Osteocyte (in vitro differentiated cells): ENCODE measurements around the gene RSPH6A. TPM values are rescaled to one million over a fixed set of nuclear protein-coding genes. Genes with fewer than 3 reads are reported as not detected.
A peak's percentile ranks its signal among the peaks of the same experiment; 100 is the strongest.

ENCODE experiments used
- DNase-seq: peaks from one replicate; pipeline ENCODE4 v3.0.0; 2021; ENCODE audit warnings: mixed read lengths; ENCODE audit not compliant: unreplicated experiment; ENCODE audit errors: extremely low spot score
- H3K27ac Mint-ChIP-seq: one replicate; pipeline ENCODE4 v1.8.0; 2021; ENCODE audit warnings: mild to moderate bottlenecking, mixed read lengths; ENCODE audit not compliant: unreplicated experiment
- H3K27me3 Mint-ChIP-seq: one replicate; pipeline ENCODE4 v1.8.0; 2021; ENCODE audit warnings: mixed read lengths; ENCODE audit not compliant: unreplicated experiment
- H3K36me3 Mint-ChIP-seq: one replicate; pipeline ENCODE4 v1.8.0; 2021; ENCODE audit warnings: mixed read lengths; ENCODE audit not compliant: unreplicated experiment
- H3K4me1 Mint-ChIP-seq: one replicate; pipeline ENCODE4 v1.8.0; 2021; ENCODE audit warnings: mixed read lengths; ENCODE audit not compliant: unreplicated experiment
- H3K4me3 Mint-ChIP-seq: one replicate; pipeline ENCODE4 v1.8.0; 2021; ENCODE audit warnings: mild to moderate bottlenecking, moderate library complexity, mixed read lengths; ENCODE audit not compliant: unreplicated experiment
- H3K9me3 Mint-ChIP-seq: one replicate; pipeline ENCODE4 v1.8.0; 2021; ENCODE audit warnings: mixed read lengths; ENCODE audit not compliant: unreplicated experiment
- total RNA-seq: library from RNA; stranded (reverse); gene quantifications from 2 replicates; pipeline ENCODE4 v1.2.1, GENCODE V29; 2021
- TF ChIP-seq, protein P1 (sequence below): fragments of 200-600 bp; sonication (generic); IDR thresholded peaks from 2 replicates; pipeline ENCODE4 v1.5.0; 2021; ENCODE audit warnings: antibody characterized with exemption, mild to moderate bottlenecking, moderate library complexity

RSPH6A gene
- total RNA-seq, 1 donor from 2014 or later: 0.30 TPM

DNA sequence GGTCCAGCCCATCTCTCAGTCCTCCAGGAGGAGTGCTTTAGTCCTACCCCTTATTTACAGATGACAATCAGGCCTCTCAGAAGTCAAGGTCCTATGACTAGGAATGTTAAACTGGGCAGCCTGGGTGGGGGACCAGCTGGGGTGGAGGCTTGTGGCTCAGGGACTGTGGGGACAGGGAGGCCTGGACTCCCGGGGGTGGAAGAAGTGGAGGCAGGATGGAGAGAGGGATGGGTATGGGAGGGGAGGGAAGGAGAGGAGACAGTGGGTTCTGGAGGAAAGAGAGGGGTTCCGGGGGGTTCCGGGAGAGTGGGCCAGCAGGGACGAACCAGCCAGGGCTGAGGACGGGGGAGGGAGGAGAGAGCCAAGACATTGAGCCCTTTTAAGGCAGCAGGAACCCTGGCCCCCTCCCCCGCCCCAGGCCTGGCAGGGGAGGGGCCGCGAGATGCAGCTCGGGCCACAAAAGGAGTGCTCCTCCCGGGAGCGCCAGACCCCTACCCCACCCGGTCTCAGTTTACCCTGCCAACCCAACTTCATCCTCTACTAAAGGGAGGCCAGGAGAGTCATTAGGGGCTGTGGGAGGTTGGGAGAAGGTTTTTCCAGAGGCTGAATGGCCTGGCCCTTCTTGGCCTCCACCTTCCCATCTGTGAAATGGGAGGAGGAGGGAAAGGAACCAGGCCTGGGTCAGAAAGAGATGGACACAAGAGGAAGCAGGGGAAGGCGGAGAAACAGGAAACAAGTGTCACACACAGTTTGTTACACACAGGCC is 34.5 kb downstream of the RSPH6A start:
- H3K36me3 Mint-ChIP-seq: peaks cover 22% of the 10 kb centered on the region
- H3K9me3 Mint-ChIP-seq: no peaks in the 10 kb centered on the region
- peak overlapping the region; percentile 66 for H3K27ac Mint-ChIP-seq
- H3K27me3 Mint-ChIP-seq: no peaks in the 10 kb centered on the region
- TF ChIP-seq, protein P1, sequence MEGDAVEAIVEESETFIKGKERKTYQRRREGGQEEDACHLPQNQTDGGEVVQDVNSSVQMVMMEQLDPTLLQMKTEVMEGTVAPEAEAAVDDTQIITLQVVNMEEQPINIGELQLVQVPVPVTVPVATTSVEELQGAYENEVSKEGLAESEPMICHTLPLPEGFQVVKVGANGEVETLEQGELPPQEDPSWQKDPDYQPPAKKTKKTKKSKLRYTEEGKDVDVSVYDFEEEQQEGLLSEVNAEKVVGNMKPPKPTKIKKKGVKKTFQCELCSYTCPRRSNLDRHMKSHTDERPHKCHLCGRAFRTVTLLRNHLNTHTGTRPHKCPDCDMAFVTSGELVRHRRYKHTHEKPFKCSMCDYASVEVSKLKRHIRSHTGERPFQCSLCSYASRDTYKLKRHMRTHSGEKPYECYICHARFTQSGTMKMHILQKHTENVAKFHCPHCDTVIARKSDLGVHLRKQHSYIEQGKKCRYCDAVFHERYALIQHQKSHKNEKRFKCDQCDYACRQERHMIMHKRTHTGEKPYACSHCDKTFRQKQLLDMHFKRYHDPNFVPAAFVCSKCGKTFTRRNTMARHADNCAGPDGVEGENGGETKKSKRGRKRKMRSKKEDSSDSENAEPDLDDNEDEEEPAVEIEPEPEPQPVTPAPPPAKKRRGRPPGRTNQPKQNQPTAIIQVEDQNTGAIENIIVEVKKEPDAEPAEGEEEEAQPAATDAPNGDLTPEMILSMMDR: no peak
- H3K4me3 Mint-ChIP-seq: peak overlapping the region; percentile 52
- DNase-seq: no peak
- H3K4me1 Mint-ChIP-seq: peaks cover 35% of the 10 kb centered on the region

DNA sequence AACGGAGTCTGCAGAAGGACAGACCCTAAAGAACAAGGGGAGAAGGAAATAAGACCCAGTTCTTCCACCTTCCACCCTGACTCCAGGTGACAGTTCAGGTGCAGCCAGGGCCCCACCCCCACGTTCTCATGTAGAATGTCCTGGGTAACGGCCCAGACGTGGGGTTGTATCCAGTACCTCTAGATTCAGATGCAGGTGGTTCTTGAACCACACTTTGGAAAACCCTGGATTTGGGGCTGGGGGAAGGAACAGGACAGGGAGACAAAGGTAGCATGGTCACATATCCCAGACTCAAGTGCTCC is 35.0 kb downstream of the RSPH6A start:
- H3K36me3 Mint-ChIP-seq: peaks cover 22% of the 10 kb centered on the region
- no peaks in the 10 kb centered on the region for H3K9me3 Mint-ChIP-seq
- no peak overlapping the region for H3K27ac Mint-ChIP-seq
- TF ChIP-seq, protein P1: no peak
- no peaks in the 10 kb centered on the region for H3K27me3 Mint-ChIP-seq
- no peak overlapping the region for H3K4me3 Mint-ChIP-seq
- no peak for DNase-seq
- peaks cover 35% of the 10 kb centered on the region for H3K4me1 Mint-ChIP-seq

DNA sequence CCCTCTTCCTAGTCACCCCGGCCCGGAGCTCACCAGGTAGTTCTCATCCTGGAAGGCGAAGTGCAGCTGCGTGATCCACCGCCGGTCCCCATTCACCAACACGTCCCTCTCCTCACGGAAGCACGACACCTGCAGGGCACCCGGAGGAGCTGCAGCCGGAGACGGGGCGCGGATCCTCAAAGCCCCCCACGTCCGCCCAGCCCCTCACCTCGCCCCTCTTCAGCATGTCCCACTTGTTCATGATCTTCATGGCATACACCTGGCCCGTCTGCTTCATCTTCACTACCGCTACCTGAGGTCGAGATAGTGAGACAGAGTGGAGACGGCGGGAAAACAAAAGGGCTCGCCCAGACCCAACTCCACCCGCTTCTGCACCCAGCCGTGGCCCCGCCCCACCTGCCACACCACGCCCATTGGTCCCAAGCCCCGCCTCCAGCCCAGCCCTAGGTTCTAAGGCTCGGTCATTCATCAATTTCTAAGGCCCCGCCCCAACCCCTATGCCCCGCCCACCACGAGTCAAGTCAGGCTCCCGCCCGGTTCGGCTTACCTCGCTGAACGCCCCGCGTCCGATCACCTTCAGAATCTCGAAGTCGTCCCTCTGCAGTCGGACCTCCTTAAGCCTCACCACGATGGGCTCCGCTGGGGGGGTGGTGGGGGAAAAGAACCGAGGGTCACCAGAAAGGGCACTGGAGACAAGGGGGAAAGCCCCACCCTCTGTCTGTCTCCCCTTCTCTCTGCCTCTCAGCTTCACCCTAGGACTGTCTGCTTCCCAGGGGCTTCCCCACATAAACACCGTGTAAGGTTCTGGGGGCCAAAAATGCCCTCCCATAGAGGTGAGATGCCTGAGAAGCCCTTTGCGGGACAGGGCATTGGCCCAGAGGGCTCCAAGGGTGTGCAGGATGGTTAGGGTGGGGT is 35.6 kb downstream of the RSPH6A start:
- H3K36me3 Mint-ChIP-seq: peaks cover 27% of the 10 kb centered on the region
- no peak overlapping the region for H3K4me3 Mint-ChIP-seq
- no peak for DNase-seq
- H3K4me1 Mint-ChIP-seq: peaks cover 32% of the 10 kb centered on the region
- H3K9me3 Mint-ChIP-seq: no peaks in the 10 kb centered on the region
- H3K27me3 Mint-ChIP-seq: no peaks in the 10 kb centered on the region
- H3K27ac Mint-ChIP-seq: peak overlapping the region; percentile 31
- TF ChIP-seq, protein P1: peak; percentile 30

GRCh38 chr19:45778010-45778661 is 37.0 kb downstream of the RSPH6A start:
- Mint-ChIP-seq H3K27me3 (no peaks in the 10 kb centered on the region), H3K36me3 (peaks cover 32% of the 10 kb centered on the region), H3K4me1 (peaks cover 19% of the 10 kb centered on the region), H3K27ac (no peak overlapping the region), H3K9me3 (no peaks in the 10 kb centered on the region), H3K4me3 (no peak overlapping the region)
- TF ChIP-seq, protein P1: no peak
- no peak for DNase-seq
